Pancreas (tissue), 10 donors: ENCODE measurements around the gene FUT2. TPM values are rescaled to one million over a fixed set of nuclear protein-coding genes. Genes with fewer than 3 reads are reported as not detected.
A peak's percentile ranks its signal among the peaks of the same experiment; 100 is the strongest.

Source experiments
- ATAC-seq, 4 donors: fragments of 200-7000 bp; cut with Tn5 transposase; one replicate each; pipeline versions ENCODE4 v1.8.0 to v1.9.1; 2020; ENCODE audit warnings: mild to moderate bottlenecking in 4 of 4, moderate library complexity in 4 of 4
- DNase-seq, 6 donors: peaks; one replicate each; pipeline ENCODE4 v3.0.0-alpha.2; 2020
- FAIRE-seq: peaks from 2 replicates; lab custom pipeline; 2012; peaks lifted over from hg19 to GRCh38; lab: Jason Lieb, UNC
- H3K27ac ChIP-seq, 4 donors: fragments of 200-600 bp; sonication (generic); 1 replicate in 3 of 4; 2 replicates in 1 of 4; pipeline versions ENCODE4 v1.5.0 to v1.8.0; 2020
- H3K27me3 ChIP-seq, 4 donors: fragments of 200-600 bp; one replicate each; pipeline ENCODE4 v1.8.0; 2021
- H3K36me3 ChIP-seq, 3 donors: fragments of 200-600 bp; sonication (generic) in 1 of 3; one replicate each; pipeline versions ENCODE4 v1.5.0 to v1.8.0; 2020 to 2021
- H3K4me1 ChIP-seq, 3 donors: fragments of 200-600 bp; one replicate each; pipeline ENCODE4 v1.8.0; 2021
- H3K4me3 ChIP-seq, 4 donors: fragments of 200-600 bp; sonication (generic) in 2 of 4; one replicate each; pipeline versions ENCODE4 v1.5.0 to v1.8.0; 2020 to 2021
- H3K9me3 ChIP-seq, 4 donors: fragments of 200-600 bp; one replicate each; pipeline ENCODE4 v1.8.0; 2021
- WGBS, 2 donors: extraction: QIAGEN DNeasy Blood & Tissue Kit; methylation state at CpG; one replicate each; pipeline ENCODE4 v1.1.7; 2013; 5-methylcytosine and 5-hydroxymethylcytosine counted together
- intact Hi-C, 3 donors: fragments of 100-400 bp; cut with DNase I; formaldehyde crosslinking; loops; one replicate each; pipeline versions ENCODE4 v1.11.1 to v1.14.2; 2022
- polyA plus RNA-seq, 2 donors: library from polyadenylated mRNA; stranded (reverse); fragments of 200-250 nt; gene quantifications; one replicate each; pipeline ENCODE4 v1.2.3, GENCODE V29; 2013
- total RNA-seq, 6 donors: library from RNA; stranded (reverse); fragmentation: NEBNext Ultra II Directional in 4 of 6; extraction: Animal tissue kit (Norgen Biotek cat#: 25700) in 4 of 6; gene quantifications; one replicate each; pipeline versions ENCODE4 v1.2.1 to v1.2.4, GENCODE V29; 2021 to 2023
- TF ChIP-seq, protein P1 (sequence below), 4 donors: fragments of 200-600 bp; sonication (generic) in 3 of 4; IDR thresholded peaks; one replicate each; pipeline versions ENCODE4 v1.5.0 to v1.8.0; 2021; ENCODE audit warnings: antibody characterized with exemption in 4 of 4
- donor health status: healthy with polysubstance abuse.
- donor health status: DM: no; HTN: no; CAD: no; lungs with moderate emphysema.
- donor health status: DM: no; HTN: no; CAD: no.
- donor health status: control.
- donor health status: control.
- donor health status: Bipolar disorder and iron deficiency.
- donor health status: DM: yes; HTN: yes; CAD: no.
- donor health status: DM: no; HTN: no; CAD: no.
- donor health status: DM: no; HTN: no; CAD: no.
- donor health status: DM: yes; HTN: yes; CAD: no.

The FUT2 gene
- total and polyA plus RNA-seq, 8 donors, result 3.7 to 14.5 (median 6.6) TPM

DNA sequence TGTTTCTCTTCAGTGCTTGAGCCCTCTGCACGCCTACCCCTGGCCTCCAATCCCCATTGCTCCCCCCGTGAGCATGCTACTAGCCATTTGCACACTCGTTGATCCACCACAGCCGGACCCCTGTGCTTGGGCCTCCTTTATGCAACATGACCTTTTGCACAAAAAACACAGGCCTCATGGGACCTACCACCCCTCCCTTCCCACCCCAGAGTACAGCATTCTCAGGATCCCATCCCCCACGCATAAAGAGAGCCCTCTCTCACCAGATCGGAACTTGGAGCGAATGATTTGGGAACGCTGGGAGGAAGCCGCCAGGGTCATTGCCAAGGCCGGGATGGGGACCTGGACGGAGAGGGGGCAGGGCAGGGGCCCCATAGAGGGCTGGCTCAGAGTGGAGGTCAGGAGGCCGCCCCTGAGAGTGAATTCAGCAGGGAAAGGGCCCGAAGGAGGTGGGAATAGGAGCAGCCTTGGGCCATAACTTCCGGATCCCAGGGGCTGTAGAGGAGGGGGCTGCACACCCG lies 23.0 kb downstream of the FUT2 start:
- WGBS, 2 donors, result 46 to 47% methylated on average over 15 of the region's 15 CpGs
- DNase-seq, result no peak

GRCh38 chr19:48719263-48720171 lies 23.7 kb downstream of the FUT2 start, which contains the start of gene MAMSTR:
Gene MAMSTR (minus strand): TSS chr19:48719725. CDS start chr19:48719031, 694 bp downstream.
- intact Hi-C loops, result no loop called here
- ATAC-seq (peak in 2 of 4 donors; percentile 2 to 39), FAIRE-seq (no peak), DNase-seq (peak; percentile 49 to 84 (median 69))
- WGBS, 2 donors, result 36 to 44% methylated on average over 29 to 33 of the region's 33 CpGs
- peak within 1 kb of the TSS in 3 of 4 donors; percentile 33 to 52 (median 35) for H3K4me3 ChIP-seq
- H3K27ac ChIP-seq, result peak within 1 kb of the TSS in 3 of 4 donors; percentile 57 to 78 (median 70)
- no peaks in the 10 kb centered on the region for H3K36me3 ChIP-seq
- no peaks in the 10 kb centered on the region for H3K9me3 ChIP-seq
- TF ChIP-seq, protein P1, sequence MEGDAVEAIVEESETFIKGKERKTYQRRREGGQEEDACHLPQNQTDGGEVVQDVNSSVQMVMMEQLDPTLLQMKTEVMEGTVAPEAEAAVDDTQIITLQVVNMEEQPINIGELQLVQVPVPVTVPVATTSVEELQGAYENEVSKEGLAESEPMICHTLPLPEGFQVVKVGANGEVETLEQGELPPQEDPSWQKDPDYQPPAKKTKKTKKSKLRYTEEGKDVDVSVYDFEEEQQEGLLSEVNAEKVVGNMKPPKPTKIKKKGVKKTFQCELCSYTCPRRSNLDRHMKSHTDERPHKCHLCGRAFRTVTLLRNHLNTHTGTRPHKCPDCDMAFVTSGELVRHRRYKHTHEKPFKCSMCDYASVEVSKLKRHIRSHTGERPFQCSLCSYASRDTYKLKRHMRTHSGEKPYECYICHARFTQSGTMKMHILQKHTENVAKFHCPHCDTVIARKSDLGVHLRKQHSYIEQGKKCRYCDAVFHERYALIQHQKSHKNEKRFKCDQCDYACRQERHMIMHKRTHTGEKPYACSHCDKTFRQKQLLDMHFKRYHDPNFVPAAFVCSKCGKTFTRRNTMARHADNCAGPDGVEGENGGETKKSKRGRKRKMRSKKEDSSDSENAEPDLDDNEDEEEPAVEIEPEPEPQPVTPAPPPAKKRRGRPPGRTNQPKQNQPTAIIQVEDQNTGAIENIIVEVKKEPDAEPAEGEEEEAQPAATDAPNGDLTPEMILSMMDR (IDR thresholded peaks at IDR 0.05), result no peak
- no peaks in the 10 kb centered on the region for H3K4me1 ChIP-seq
- H3K27me3 ChIP-seq, result no peaks in the 10 kb centered on the region

More for the DNA sequence above, 23.0 kb downstream of the FUT2 start:
- intact Hi-C loops, result no loop called here
- no peaks in the 10 kb centered on the region for H3K4me1 ChIP-seq
- H3K36me3 ChIP-seq, result no peaks in the 10 kb centered on the region
- no peak for FAIRE-seq
- no peak overlapping the region for H3K27ac ChIP-seq
- H3K4me3 ChIP-seq, result peak overlapping the region in 1 of 4 donors; percentile 52
- TF ChIP-seq, protein P1 (IDR thresholded peaks at IDR 0.05), result no peak
- ATAC-seq, result no peak
- no peaks in the 10 kb centered on the region for H3K27me3 ChIP-seq
- no peaks in the 10 kb centered on the region for H3K9me3 ChIP-seq

DNA sequence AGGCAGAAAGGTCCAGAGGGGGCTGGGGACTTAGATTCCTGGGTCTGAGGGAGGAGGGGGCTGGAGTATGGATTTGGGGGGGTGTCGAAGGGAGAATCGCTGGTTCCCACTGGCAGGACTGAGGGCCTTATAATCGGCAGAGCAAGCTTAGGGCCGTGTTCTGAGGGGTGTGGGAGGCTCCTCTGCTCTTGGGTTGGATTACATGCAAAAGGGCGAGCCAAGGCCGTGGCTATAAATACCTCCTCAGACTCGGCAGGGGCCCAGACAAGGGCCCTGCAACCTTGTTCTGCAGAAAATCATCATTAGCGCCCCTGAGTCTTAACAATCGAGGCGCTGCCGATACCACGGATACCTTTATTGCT lies 24.5 kb downstream of the FUT2 start:
- WGBS, 2 donors, result 1 to 9% methylated on average over 12 of the region's 12 CpGs
- H3K4me1 ChIP-seq, result no peaks in the 10 kb centered on the region
- TF ChIP-seq, protein P1 (IDR thresholded peaks at IDR 0.05), result no peak
- no peaks in the 10 kb centered on the region for H3K27me3 ChIP-seq
- DNase-seq (no peak), ATAC-seq (peak; percentile 14 to 49 (median 42)), FAIRE-seq (no peak)
- no peaks in the 10 kb centered on the region for H3K36me3 ChIP-seq
- no peaks in the 10 kb centered on the region for H3K9me3 ChIP-seq
- peak overlapping the region in 3 of 4 donors; percentile 57 to 78 (median 70) for H3K27ac ChIP-seq
- intact Hi-C loops, result no loop called here
- peak overlapping the region in 2 of 4 donors; percentile 33 to 52 for H3K4me3 ChIP-seq

DNA sequence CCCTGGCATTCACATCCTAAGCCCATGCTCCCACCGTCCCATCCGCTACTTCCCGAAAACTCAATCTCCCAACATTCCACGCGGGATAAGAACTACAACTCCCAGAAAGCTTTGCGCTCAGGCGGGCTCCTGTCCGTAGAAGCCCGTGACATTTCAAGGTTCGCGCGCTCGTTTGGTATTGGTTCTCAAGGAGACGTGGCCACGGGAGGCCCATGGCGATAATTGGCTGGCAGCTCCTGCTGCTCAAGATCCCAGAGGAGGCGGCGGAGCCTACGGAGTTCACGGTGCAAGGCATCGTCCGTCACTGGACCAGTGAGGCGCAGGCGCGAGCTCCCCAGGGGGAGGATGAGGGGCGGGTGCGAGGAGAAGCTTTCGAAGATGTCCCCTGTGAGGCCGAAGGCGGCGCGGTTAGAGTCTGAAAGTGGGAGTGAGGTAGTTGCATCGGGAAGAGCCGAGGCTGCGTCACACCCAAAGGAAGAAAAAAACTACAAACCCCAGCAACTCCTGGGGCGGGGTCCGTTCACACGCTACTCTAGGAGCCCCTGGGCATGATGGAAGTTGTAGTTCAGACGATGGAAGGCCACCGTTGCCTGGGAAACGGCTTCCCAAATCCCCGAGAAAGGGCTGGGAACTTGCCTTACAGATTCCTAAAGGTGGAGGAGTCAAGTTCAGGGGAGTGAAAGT lies 25.0 kb downstream of the FUT2 start:
- peak; percentile 90 to 100 (median 98) for DNase-seq
- ATAC-seq, result peak; percentile 88 to 94 (median 90)
- 4 to 6% methylated on average over 42 of the region's 42 CpGs for WGBS, 2 donors
- Histone ChIP-seq H3K4me1 (no peaks in the 10 kb centered on the region), H3K9me3 (no peaks in the 10 kb centered on the region), H3K36me3 (no peaks in the 10 kb centered on the region), H3K27me3 (no peaks in the 10 kb centered on the region), H3K4me3 (peak overlapping the region; percentile 33 to 52 (median 36)), H3K27ac (peak overlapping the region; percentile 57 to 78 (median 68))
- intact Hi-C loops, result no loop called here
- FAIRE-seq, result peak; percentile 96
- TF ChIP-seq, protein P1 (IDR thresholded peaks at IDR 0.05), result no peak
